ENCODE data around the gene ANK3.

The ANK3 gene

GRCh38 chr10:60107308-60107976 is 282.2 kb downstream of the ANK3 start:
- in situ Hi-C loops (cut with MboI; ENCODE audit: low sequenced_read_pairs), result no loop called here

GRCh38 chr10:60105295-60105695 is 284.4 kb downstream of the ANK3 start:
- in situ Hi-C loops (cut with MboI; ENCODE audit: low sequenced_read_pairs), result no loop called here

- in situ Hi-C loops (cut with MboI; ENCODE audit: low sequenced_read_pairs), result no loop called here
Observed at GRCh38 chr10:60101821-60102220, 287.9 kb downstream of the ANK3 start.

GRCh38 chr10:60099998-60100747 is 289.5 kb downstream of the ANK3 start:
- in situ Hi-C loops (cut with MboI; ENCODE audit: low sequenced_read_pairs), result no loop called here

GRCh38 chr10:60098677-60099601 is 290.7 kb downstream of the ANK3 start:
- in situ Hi-C loops (cut with MboI; ENCODE audit: low sequenced_read_pairs), result no loop called here

- in situ Hi-C loops (cut with MboI; ENCODE audit: low sequenced_read_pairs), result no loop called here
Observed at GRCh38 chr10:60096761-60097513, 292.7 kb downstream of the ANK3 start.

GRCh38 chr10:60093317-60093716 is 296.4 kb downstream of the ANK3 start:
- in situ Hi-C loops (cut with MboI; ENCODE audit: low sequenced_read_pairs), result no loop called here

- in situ Hi-C loops (cut with MboI; ENCODE audit: low sequenced_read_pairs), result no loop called here
Observed at GRCh38 chr10:60086862-60087261, 302.8 kb downstream of the ANK3 start.

- in situ Hi-C loops (cut with MboI; ENCODE audit: low sequenced_read_pairs), result no loop called here
Observed at GRCh38 chr10:60086421-60086820, 303.3 kb downstream of the ANK3 start.

GRCh38 chr10:60082744-60083344 is 306.8 kb downstream of the ANK3 start:
- in situ Hi-C loops (cut with MboI; ENCODE audit: low sequenced_read_pairs), result no loop called here

GRCh38 chr10:60082341-60082740 is 307.3 kb downstream of the ANK3 start:
- in situ Hi-C loops (cut with MboI; ENCODE audit: low sequenced_read_pairs), result no loop called here

- in situ Hi-C loops (cut with MboI; ENCODE audit: low sequenced_read_pairs), result no loop called here
Observed at GRCh38 chr10:60073781-60074656, 315.7 kb downstream of the ANK3 start.

GRCh38 chr10:60073397-60073780 is 316.3 kb downstream of the ANK3 start:
- in situ Hi-C loops (cut with MboI; ENCODE audit: low sequenced_read_pairs), result no loop called here

GRCh38 chr10:60069311-60069710 is 320.4 kb downstream of the ANK3 start:
- in situ Hi-C loops (cut with MboI; ENCODE audit: low sequenced_read_pairs), result no loop called here

- in situ Hi-C loops (cut with MboI; ENCODE audit: low sequenced_read_pairs), result no loop called here
Observed at GRCh38 chr10:60050366-60050765, 339.3 kb downstream of the ANK3 start.

GRCh38 chr10:60048091-60048501 is 341.6 kb downstream of the ANK3 start:
- in situ Hi-C loops (cut with MboI; ENCODE audit: low sequenced_read_pairs), result no loop called here

GRCh38 chr10:60045571-60045970 is 344.1 kb downstream of the ANK3 start:
- in situ Hi-C loops (cut with MboI; ENCODE audit: low sequenced_read_pairs), result no loop called here

GRCh38 chr10:60044971-60045370 is 344.7 kb downstream of the ANK3 start:
- in situ Hi-C loops (cut with MboI; ENCODE audit: low sequenced_read_pairs), result no loop called here

GRCh38 chr10:60044242-60044641 is 345.4 kb downstream of the ANK3 start:
- in situ Hi-C loops (cut with MboI; ENCODE audit: low sequenced_read_pairs), result no loop called here

Data from hTERT RPE-1 (cell line).